ENCODE measurements around the gene NUDT3. TPM values are rescaled to one million over a fixed set of nuclear protein-coding genes. Genes with fewer than 3 reads are reported as not detected.
"Not testable (repeated sequence)": the region's sequence is repeated elsewhere in the genome, so short reads cannot be mapped to it uniquely, and the experiment has no call there.

NUDT3 gene
- total RNA-seq, 4 donors from 2014 or later: 51.6 to 88.7 (median 57.3) TPM

DNA sequence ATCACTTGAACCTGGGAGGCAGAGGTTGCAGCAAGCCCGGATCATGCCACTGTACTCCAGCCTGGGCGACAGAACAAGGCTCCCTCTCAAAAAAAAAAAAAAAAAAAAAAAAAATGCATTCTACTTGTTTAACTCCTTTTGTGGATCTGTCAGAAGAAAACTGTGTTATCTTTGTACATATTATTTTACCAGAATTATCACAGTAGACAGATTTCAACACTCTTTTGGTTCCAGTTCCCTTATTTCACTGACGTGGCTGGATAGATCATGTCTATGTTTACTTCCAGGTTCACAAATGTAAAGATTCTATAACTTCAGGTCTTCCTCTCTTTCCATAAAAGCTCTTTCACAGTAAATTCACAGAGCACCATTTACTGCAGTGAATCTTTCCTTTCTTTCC lies 18.4 kb downstream of the NUDT3 start:
- H3K9me3 ChIP-seq: no peaks in the 10 kb centered on the region
- H3K36me3 ChIP-seq: no peaks in the 10 kb centered on the region
- peak overlapping the region in 2 of 4 donors; percentile 45 to 76 for H3K27ac ChIP-seq
- DNase-seq (ENCODE audit: low spot score in 2 of 2): no peak
- H3K27me3 ChIP-seq: no peaks in the 10 kb centered on the region
- TF ChIP-seq EP300 (IDR thresholded peaks at IDR 0.05) (no peak), POLR2A (IDR thresholded peaks at IDR 0.05) (no peak)
- TF ChIP-seq, protein P1, sequence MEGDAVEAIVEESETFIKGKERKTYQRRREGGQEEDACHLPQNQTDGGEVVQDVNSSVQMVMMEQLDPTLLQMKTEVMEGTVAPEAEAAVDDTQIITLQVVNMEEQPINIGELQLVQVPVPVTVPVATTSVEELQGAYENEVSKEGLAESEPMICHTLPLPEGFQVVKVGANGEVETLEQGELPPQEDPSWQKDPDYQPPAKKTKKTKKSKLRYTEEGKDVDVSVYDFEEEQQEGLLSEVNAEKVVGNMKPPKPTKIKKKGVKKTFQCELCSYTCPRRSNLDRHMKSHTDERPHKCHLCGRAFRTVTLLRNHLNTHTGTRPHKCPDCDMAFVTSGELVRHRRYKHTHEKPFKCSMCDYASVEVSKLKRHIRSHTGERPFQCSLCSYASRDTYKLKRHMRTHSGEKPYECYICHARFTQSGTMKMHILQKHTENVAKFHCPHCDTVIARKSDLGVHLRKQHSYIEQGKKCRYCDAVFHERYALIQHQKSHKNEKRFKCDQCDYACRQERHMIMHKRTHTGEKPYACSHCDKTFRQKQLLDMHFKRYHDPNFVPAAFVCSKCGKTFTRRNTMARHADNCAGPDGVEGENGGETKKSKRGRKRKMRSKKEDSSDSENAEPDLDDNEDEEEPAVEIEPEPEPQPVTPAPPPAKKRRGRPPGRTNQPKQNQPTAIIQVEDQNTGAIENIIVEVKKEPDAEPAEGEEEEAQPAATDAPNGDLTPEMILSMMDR (IDR thresholded peaks at IDR 0.05): no peak
- H3K4me3 ChIP-seq: no peak overlapping the region
- WGBS, 2 donors: 35 to 43% methylated on average over 3 of the region's 3 CpGs
- peaks cover 0 to 75% (median 13%) of the 10 kb centered on the region in 4 donors for H3K4me1 ChIP-seq

DNA sequence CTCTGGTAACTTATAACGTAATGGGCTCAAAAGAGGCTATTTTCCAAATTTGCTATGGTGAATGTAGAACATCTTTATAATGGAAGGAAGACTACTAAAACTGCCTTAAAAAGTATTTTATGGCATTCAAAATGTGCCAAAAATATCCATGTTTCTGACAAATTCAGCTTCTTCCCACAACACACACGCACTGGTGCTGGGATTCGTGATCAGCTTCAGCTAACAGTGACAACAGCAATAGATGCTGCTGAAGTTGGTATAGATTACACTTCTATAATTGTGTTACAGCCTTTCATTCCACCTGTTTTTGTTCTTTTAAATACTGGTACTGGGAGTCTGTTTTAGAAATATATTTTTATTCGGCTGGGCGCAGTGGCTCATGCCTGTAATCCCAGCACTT lies 19.0 kb downstream of the NUDT3 start:
- peaks cover 0 to 72% (median 12%) of the 10 kb centered on the region in 4 donors for H3K4me1 ChIP-seq
- TF ChIP-seq POLR2A (IDR thresholded peaks at IDR 0.05): no peak
- TF ChIP-seq, protein P1 (IDR thresholded peaks at IDR 0.05): no peak
- H3K4me3 ChIP-seq: no peak overlapping the region
- peak overlapping the region in 2 of 4 donors; percentile 45 to 76 for H3K27ac ChIP-seq
- H3K36me3 ChIP-seq: no peaks in the 10 kb centered on the region
- no peaks in the 10 kb centered on the region for H3K27me3 ChIP-seq
- no peaks in the 10 kb centered on the region for H3K9me3 ChIP-seq
- DNase-seq (ENCODE audit: low spot score in 2 of 2): no peak
- WGBS, 2 donors: 79 to 86% methylated on average over 5 of the region's 5 CpGs

DNA sequence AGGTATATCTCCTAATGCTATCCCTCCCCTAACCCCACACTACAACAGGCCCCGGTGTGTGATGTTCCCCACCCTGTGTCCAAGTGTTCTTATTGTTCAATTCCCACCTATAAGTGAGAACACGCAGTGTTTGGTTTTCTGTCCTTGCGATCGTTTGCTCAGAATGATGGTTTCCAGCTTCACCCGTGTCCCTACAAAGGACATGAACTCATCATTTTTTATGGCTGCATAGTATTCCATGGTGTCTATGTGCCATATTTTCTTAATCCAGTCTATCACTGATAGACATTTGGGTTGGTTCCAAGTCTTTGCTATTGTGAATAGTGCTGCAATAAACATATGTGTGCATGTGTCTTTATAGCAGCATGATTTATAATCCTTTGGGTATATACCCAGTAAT lies 20.6 kb downstream of the NUDT3 start:
- not testable (repeated sequence) for H3K4me3 ChIP-seq; H3K9me3 ChIP-seq; H3K27ac ChIP-seq; DNase-seq (ENCODE audit: low spot score in 2 of 2); H3K36me3 ChIP-seq; H3K27me3 ChIP-seq
- H3K4me1 ChIP-seq: peaks cover 0 to 72% (median 8%) of the 10 kb centered on the region in 4 donors
- WGBS, 2 donors: 85 to 90% methylated on average over 5 of the region's 5 CpGs

DNA sequence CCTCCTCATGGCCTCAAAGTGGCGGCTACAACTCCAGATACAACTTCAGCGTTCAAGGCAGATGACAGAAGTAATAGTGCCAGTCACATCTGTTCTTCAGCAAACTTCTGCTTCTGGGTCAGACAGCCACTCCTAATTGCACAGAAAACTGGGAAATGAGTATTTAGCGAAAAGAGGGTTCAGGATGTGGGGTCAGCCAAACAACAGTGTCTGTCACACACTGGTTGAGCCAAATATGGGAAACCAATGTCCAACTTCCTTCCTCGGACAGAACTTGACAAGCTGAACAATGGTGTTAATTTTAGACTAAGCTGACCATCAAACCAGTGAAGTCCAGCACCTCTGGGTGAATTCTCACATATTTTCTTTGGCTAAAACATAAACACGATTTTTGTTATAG lies 22.1 kb downstream of the NUDT3 start:
- H3K4me1 ChIP-seq: peaks cover 0 to 75% (median 6%) of the 10 kb centered on the region in 4 donors
- peak in 1 of 2 donors; percentile 71 for TF ChIP-seq EP300 (IDR thresholded peaks at IDR 0.05)
- TF ChIP-seq, protein P1 (IDR thresholded peaks at IDR 0.05): no peak
- H3K4me3 ChIP-seq: no peak overlapping the region
- peak overlapping the region in 1 of 4 donors; percentile 70 for H3K27ac ChIP-seq
- 54 to 62% methylated on average over 5 of the region's 5 CpGs for WGBS, 2 donors
- no peaks in the 10 kb centered on the region for H3K27me3 ChIP-seq
- H3K36me3 ChIP-seq: no peaks in the 10 kb centered on the region
- peak in 1 of 2 donors; percentile 12 for DNase-seq (ENCODE audit: low spot score in 2 of 2)
- H3K9me3 ChIP-seq: no peaks in the 10 kb centered on the region

DNA sequence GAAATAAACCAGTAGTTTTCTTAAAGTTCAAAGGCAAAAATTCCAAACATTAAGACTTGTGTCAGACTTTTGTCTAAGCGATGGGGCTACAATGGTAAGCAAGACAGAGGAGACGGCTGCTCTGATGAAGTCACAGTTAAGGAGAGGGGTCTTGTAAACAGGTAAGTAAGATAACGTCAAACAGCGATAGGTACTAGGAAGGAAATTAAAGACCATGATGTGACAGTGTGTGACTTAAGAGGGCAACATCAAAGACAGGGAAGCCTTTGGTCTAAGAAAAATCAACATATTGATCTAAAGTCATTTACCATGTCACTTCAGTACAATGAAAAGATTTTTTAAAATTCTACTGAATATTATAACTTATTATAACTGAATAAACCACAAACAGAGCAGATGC lies 23.1 kb downstream of the NUDT3 start:
- no peaks in the 10 kb centered on the region for H3K9me3 ChIP-seq
- TF ChIP-seq EP300 (IDR thresholded peaks at IDR 0.05) (no peak), POLR2A (IDR thresholded peaks at IDR 0.05) (no peak)
- TF ChIP-seq, protein P1 (IDR thresholded peaks at IDR 0.05): no peak
- H3K27me3 ChIP-seq: no peaks in the 10 kb centered on the region
- H3K4me1 ChIP-seq: peaks cover 0 to 67% (median 6%) of the 10 kb centered on the region in 4 donors
- no peak overlapping the region for H3K4me3 ChIP-seq
- no peaks in the 10 kb centered on the region for H3K36me3 ChIP-seq
- no peak for DNase-seq (ENCODE audit: low spot score in 2 of 2)
- H3K27ac ChIP-seq: peak overlapping the region in 2 of 4 donors; percentile 12 to 20
- WGBS, 2 donors: 81% methylated on average over 4 of the region's 4 CpGs

DNA sequence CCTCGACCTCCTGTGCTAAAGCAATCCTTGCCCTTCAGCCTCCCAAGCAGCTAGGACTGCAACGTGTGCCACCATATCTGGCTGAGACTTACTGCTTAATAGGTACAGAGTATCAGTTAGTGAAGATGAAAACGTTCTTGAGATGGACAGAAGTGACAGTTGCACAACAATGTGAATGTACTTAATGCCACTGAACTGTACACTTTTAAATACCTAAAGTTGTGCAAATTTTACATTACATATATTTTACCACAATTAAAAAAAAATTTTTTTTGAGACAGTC lies 25.9 kb downstream of the NUDT3 start:
- Histone ChIP-seq H3K27me3 (no peaks in the 10 kb centered on the region), H3K9me3 (no peaks in the 10 kb centered on the region), H3K4me3 (no peak overlapping the region), H3K4me1 (peaks cover 0 to 75% (median 18%) of the 10 kb centered on the region in 4 donors), H3K36me3 (no peaks in the 10 kb centered on the region), H3K27ac (no peak overlapping the region)
- 66 to 83% methylated on average over 3 of the region's 3 CpGs for WGBS, 2 donors
- TF ChIP-seq EP300 (IDR thresholded peaks at IDR 0.05) (no peak), POLR2A (IDR thresholded peaks at IDR 0.05) (no peak)
- TF ChIP-seq, protein P1 (IDR thresholded peaks at IDR 0.05): no peak
- DNase-seq (ENCODE audit: low spot score in 2 of 2): no peak

DNA sequence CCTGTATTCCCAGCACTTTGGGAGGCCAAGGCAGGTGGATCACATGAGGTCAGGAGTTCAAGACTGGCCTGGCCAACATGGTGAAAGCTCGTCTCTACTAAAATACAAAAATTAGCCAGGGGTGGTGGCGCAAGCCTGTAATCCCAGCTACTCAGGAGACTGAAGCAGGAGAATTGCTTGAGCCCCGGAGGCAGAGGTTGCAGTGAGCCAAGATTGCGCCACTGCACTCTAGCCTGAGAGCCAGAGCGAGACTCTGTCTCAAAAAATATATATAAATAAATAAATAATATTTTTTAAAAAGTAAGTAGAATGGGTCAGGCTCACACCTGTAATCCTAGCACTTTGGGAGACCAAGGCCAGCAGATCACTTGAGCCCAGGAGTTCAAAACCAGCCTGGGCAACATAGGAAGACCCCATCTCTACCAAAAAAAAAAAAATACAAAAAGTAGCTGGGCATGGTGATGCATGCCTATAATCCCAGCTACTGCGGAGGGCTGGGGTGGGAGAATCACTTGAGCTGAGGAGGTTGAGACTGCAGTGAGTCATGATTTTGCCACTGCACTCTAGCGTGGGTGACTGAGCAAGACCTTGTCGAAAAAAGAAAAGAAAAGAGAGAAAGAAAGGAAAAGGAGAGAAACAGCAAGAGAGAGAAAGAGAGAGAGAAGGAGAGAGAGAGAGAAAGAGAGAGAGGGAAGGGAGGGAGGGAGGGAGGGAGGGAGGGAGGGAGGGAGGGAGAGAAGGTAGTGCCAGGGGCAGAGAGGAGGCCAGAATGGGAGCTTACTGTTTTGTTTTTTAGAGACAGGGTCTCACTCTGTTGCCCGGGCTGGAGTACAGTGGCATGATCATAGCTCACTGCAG lies 26.5 kb downstream of the NUDT3 start:
- 71 to 73% methylated on average over 9 of the region's 9 CpGs for whole genome bisulfite sequencing, 2 donors
- not testable (repeated sequence) for DNase-seq (ENCODE audit: low spot score in 2 of 2); H3K9me3 ChIP-seq; H3K36me3 ChIP-seq; H3K27me3 ChIP-seq; H3K4me3 ChIP-seq
- Histone ChIP-seq H3K4me1 (peaks cover 0 to 73% (median 17%) of the 10 kb centered on the region in 4 donors), H3K27ac (peak overlapping the region in 1 of 4 donors; percentile 20)

DNA sequence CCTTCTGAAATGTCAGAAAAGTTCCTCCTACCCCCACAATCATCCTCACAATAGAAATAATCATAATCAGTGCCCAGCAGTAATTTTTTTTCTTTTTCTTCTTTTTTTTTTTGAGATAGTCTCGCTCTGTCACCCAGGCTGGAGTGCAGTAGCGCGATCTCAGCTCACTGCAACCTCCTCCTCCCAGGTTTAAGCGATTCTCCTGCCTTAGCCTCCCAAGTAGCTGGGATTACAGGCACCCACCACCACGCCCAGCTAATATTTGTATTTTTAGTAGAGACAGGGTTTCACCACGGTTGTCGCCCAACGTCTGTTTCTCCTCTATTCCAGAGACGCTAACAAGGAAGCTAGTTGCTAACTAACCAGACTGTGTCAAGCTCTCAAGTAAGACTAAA lies 28.8 kb downstream of the NUDT3 start:
- not testable (repeated sequence) for H3K4me3 ChIP-seq; DNase-seq (ENCODE audit: low spot score in 2 of 2); H3K36me3 ChIP-seq; H3K27me3 ChIP-seq; H3K9me3 ChIP-seq
- H3K4me1 ChIP-seq: peaks cover 0 to 71% (median 18%) of the 10 kb centered on the region in 4 donors
- WGBS, 2 donors: 94 to 95% methylated on average over 9 of the region's 9 CpGs
- peak overlapping the region in 1 of 4 donors; percentile 27 for H3K27ac ChIP-seq
